ENCODE results near the gene FXYD2.
"Not testable (repeated sequence)": the region's sequence is repeated elsewhere in the genome, so short reads cannot be mapped to it uniquely, and the experiment has no call there.

Gene FXYD2

DNA sequence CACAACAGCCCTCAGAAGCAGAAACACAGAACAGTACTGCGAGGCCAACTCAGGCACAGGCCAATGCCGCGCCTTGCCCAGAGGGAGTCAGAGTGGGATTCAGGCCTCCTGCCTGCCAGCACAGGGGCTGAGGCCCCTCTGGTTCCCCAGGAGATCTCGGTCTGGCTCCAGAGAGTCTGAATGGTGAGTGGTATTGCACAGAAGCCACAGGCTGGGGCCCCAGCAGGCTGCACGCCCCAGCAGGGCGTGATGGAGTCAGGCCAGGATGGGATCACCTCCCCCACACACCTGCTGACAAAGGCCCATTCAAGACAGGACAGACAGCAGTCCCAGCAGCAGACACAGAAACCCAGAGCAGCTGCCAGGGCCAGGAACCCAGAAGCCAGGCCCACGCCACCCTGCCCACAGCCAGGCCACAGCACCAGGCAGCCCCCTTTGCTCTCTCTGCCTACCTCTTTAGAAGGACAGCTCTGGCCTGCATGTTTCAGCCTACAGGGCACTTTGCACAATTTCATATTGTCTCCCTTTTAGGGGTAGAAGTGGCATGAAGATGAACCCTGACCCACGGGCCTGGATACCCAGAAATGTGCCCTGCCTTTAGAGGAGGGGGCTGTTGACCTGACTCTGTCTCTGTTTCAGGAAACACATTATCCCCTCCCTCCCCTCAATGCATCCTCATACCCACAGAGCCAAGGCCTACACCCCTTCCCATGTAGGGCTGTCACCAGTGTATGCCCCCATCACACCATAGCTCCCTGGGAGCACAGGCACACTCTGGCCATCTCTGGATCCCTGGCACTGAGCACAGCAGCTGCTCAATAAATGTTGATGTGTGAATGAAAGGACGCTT lies 45.8 kb upstream of the FXYD2 start:
- no peak for DNase-seq (ENCODE audit: low read depth)
- H3K4me3 ChIP-seq (ENCODE audit: control insufficient read depth, low read depth, low read length) = no peak overlapping the region
- TF ChIP-seq, protein P1, sequence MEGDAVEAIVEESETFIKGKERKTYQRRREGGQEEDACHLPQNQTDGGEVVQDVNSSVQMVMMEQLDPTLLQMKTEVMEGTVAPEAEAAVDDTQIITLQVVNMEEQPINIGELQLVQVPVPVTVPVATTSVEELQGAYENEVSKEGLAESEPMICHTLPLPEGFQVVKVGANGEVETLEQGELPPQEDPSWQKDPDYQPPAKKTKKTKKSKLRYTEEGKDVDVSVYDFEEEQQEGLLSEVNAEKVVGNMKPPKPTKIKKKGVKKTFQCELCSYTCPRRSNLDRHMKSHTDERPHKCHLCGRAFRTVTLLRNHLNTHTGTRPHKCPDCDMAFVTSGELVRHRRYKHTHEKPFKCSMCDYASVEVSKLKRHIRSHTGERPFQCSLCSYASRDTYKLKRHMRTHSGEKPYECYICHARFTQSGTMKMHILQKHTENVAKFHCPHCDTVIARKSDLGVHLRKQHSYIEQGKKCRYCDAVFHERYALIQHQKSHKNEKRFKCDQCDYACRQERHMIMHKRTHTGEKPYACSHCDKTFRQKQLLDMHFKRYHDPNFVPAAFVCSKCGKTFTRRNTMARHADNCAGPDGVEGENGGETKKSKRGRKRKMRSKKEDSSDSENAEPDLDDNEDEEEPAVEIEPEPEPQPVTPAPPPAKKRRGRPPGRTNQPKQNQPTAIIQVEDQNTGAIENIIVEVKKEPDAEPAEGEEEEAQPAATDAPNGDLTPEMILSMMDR (IDR thresholded peaks at IDR 0.05; ENCODE audit: control insufficient read depth, insufficient read depth, low read depth, low read length, missing control alignments) = no peak

- no peak for DNase-seq (ENCODE audit: low read depth)
- H3K4me3 ChIP-seq (ENCODE audit: control insufficient read depth, low read depth, low read length) = no peak overlapping the region
- TF ChIP-seq, protein P1 (IDR thresholded peaks at IDR 0.05; ENCODE audit: control insufficient read depth, insufficient read depth, low read depth, low read length, missing control alignments) = no peak
Measured at GRCh38 chr11:117869604-117870003, 45.1 kb upstream of the FXYD2 start.

- DNase-seq (ENCODE audit: low read depth) = no peak
- no peak overlapping the region for H3K4me3 ChIP-seq (ENCODE audit: control insufficient read depth, low read depth, low read length)
- TF ChIP-seq, protein P1 (IDR thresholded peaks at IDR 0.05; ENCODE audit: control insufficient read depth, insufficient read depth, low read depth, low read length, missing control alignments) = no peak
Measured at GRCh38 chr11:117868815-117869561, 44.4 kb upstream of the FXYD2 start.

GRCh38 chr11:117868088-117868487 lies 43.5 kb upstream of the FXYD2 start:
- DNase-seq (ENCODE audit: low read depth) = no peak
- TF ChIP-seq, protein P1 (IDR thresholded peaks at IDR 0.05; ENCODE audit: control insufficient read depth, insufficient read depth, low read depth, low read length, missing control alignments) = no peak

DNA sequence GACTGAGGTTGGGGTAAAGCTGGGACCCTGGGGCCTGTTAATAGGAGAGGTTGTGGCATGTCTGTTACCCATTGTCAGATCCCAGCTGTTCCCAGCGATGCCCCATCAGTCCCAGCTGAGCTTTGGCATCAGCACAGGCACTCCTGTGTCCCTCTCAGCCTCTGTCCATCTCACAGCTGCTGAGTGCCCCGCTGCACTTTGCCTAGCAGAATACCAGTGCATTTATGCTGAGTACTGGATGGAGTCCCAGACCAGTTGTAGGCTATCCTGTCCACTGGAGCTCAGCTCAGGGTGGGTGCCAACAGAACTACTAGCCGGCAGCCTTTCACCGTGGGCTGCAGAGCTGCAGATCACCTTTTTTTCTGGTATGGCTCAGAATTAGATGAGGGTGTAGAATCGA lies 42.0 kb upstream of the FXYD2 start:
- TF ChIP-seq, protein P1 (IDR thresholded peaks at IDR 0.05; ENCODE audit: control insufficient read depth, insufficient read depth, low read depth, low read length, missing control alignments) = no peak
- no peak for DNase-seq (ENCODE audit: low read depth)
- no peak overlapping the region for H3K4me3 ChIP-seq (ENCODE audit: control insufficient read depth, low read depth, low read length)

More at GRCh38 chr11:117868088-117868487, 43.5 kb upstream of the FXYD2 start:
- no peak overlapping the region for H3K4me3 ChIP-seq (ENCODE audit: control insufficient read depth, low read depth, low read length)

- H3K4me3 ChIP-seq (ENCODE audit: control insufficient read depth, low read depth, low read length) = not testable (repeated sequence)
Measured at GRCh38 chr11:117865546-117865945, 41.0 kb upstream of the FXYD2 start.

GRCh38 chr11:117863383-117863782 lies 38.8 kb upstream of the FXYD2 start:
- TF ChIP-seq, protein P1 (IDR thresholded peaks at IDR 0.05; ENCODE audit: control insufficient read depth, insufficient read depth, low read depth, low read length, missing control alignments) = no peak
- H3K4me3 ChIP-seq (ENCODE audit: control insufficient read depth, low read depth, low read length) = no peak overlapping the region
- no peak for DNase-seq (ENCODE audit: low read depth)

More at GRCh38 chr11:117865546-117865945, 41.0 kb upstream of the FXYD2 start:
- DNase-seq (ENCODE audit: low read depth) = not testable (repeated sequence)

Measured in AG09309 (cell line).